ENCODE results near the gene RAPSN.

The RAPSN gene

GRCh38 chr11:47466201-47466600, 17.3 kb upstream of the RAPSN start:
- DNase-seq (ENCODE audit: low spot score), result no peak

- DNase-seq (ENCODE audit: low spot score), result no peak
Measured at GRCh38 chr11:47464483-47464882, 15.5 kb upstream of the RAPSN start.

GRCh38 chr11:47461876-47462275, 12.9 kb upstream of the RAPSN start:
- DNase-seq (ENCODE audit: low spot score), result no peak

GRCh38 chr11:47460571-47461235, 11.8 kb upstream of the RAPSN start:
- DNase-seq (ENCODE audit: low spot score), result no peak

- peak; percentile 73 for DNase-seq (ENCODE audit: low spot score)
Measured at GRCh38 chr11:47454258-47454671, 5.3 kb upstream of the RAPSN start.

- no peak for DNase-seq (ENCODE audit: low spot score)
Measured at GRCh38 chr11:47453365-47453764, 4.4 kb upstream of the RAPSN start.

GRCh38 chr11:47451990-47452389, 3.1 kb upstream of the RAPSN start:
- DNase-seq (ENCODE audit: low spot score), result no peak

GRCh38 chr11:47451436-47451835, 2.5 kb upstream of the RAPSN start:
- DNase-seq (ENCODE audit: low spot score), result no peak

- DNase-seq (ENCODE audit: low spot score), result no peak
Measured at GRCh38 chr11:47449541-47449940, 605 bp upstream of the RAPSN start.

GRCh38 chr11:47447906-47448305, 1.0 kb downstream of the RAPSN start:
- no peak for DNase-seq (ENCODE audit: low spot score)

- DNase-seq (ENCODE audit: low spot score), result no peak
Measured at GRCh38 chr11:47446833-47447232, 2.1 kb downstream of the RAPSN start.

- no peak for DNase-seq (ENCODE audit: low spot score)
Measured at GRCh38 chr11:47445840-47446239, 3.1 kb downstream of the RAPSN start.

GRCh38 chr11:47443817-47444216, 5.1 kb downstream of the RAPSN start:
- DNase-seq (ENCODE audit: low spot score), result no peak

- DNase-seq (ENCODE audit: low spot score), result no peak
Measured at GRCh38 chr11:47443028-47443700, 5.8 kb downstream of the RAPSN start.

GRCh38 chr11:47442514-47442913, 6.4 kb downstream of the RAPSN start:
- no peak for DNase-seq (ENCODE audit: low spot score)

GRCh38 chr11:47441421-47441820, 7.5 kb downstream of the RAPSN start:
- no peak for DNase-seq (ENCODE audit: low spot score)

GRCh38 chr11:47440054-47440476, 8.9 kb downstream of the RAPSN start:
- no peak for DNase-seq (ENCODE audit: low spot score)

GRCh38 chr11:47438721-47439120, 10.2 kb downstream of the RAPSN start:
- no peak for DNase-seq (ENCODE audit: low spot score)

GRCh38 chr11:47437746-47438418, 11.1 kb downstream of the RAPSN start:
- DNase-seq (ENCODE audit: low spot score), result no peak

GRCh38 chr11:47437218-47437745, 11.7 kb downstream of the RAPSN start:
- DNase-seq (ENCODE audit: low spot score), result no peak

GRCh38 chr11:47436726-47437125, 12.2 kb downstream of the RAPSN start:
- no peak for DNase-seq (ENCODE audit: low spot score)

GRCh38 chr11:47435687-47436086, 13.2 kb downstream of the RAPSN start:
- no peak for DNase-seq (ENCODE audit: low spot score)
